A673 (cell line): Measurements from ENCODE around the gene IQGAP2.

ENCODE experiments used
- EZH2 ChIP-seq: fragments of 200-600 bp; sonication (generic); IDR thresholded peaks from 2 replicates; pipeline ENCODE4 v1.6.1; 2017; ENCODE audit warnings: borderline replicate concordance, low read depth, mild to moderate bottlenecking, mixed read lengths, antibody characterized with exemption, low read length; ENCODE audit not compliant: poor library complexity, severe bottlenecking
- TF ChIP-seq, protein P1 (sequence below): fragments of 300-800, 200-600 bp; sonication (generic); conservative IDR thresholded peaks from 2 replicates; pipeline ENCODE4 v1.5.1; 2017; ENCODE audit warnings: low read depth, mild to moderate bottlenecking, antibody characterized with exemption, low read length, moderate library complexity, mixed read lengths

GRCh38 chr5:76504901-76505564, 101.9 kb downstream of the IQGAP2 start:
- TF ChIP-seq, protein P1, sequence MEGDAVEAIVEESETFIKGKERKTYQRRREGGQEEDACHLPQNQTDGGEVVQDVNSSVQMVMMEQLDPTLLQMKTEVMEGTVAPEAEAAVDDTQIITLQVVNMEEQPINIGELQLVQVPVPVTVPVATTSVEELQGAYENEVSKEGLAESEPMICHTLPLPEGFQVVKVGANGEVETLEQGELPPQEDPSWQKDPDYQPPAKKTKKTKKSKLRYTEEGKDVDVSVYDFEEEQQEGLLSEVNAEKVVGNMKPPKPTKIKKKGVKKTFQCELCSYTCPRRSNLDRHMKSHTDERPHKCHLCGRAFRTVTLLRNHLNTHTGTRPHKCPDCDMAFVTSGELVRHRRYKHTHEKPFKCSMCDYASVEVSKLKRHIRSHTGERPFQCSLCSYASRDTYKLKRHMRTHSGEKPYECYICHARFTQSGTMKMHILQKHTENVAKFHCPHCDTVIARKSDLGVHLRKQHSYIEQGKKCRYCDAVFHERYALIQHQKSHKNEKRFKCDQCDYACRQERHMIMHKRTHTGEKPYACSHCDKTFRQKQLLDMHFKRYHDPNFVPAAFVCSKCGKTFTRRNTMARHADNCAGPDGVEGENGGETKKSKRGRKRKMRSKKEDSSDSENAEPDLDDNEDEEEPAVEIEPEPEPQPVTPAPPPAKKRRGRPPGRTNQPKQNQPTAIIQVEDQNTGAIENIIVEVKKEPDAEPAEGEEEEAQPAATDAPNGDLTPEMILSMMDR, result no peak
- no peak for TF ChIP-seq EZH2
